Esophagus mucosa (tissue), 1 donor: ENCODE data around the gene ATP2C2. TPM values are rescaled to one million over a fixed set of nuclear protein-coding genes. Genes with fewer than 3 reads are reported as not detected.

Experiments used
- total RNA-seq: library from RNA; stranded (reverse); gene quantifications from one replicate; pipeline ENCODE4 v1.2.4, GENCODE V29; 2023
- donor health status: DM: yes; HTN: yes; CAD: no.

ATP2C2 gene
- total RNA-seq, 1 donor from 2014 or later = 6.9 TPM

Other genes starting within 250 kb of the ATP2C2 start
- gene HSDL1, start 223.4 kb upstream of the ATP2C2 start, total RNA-seq = 8.6 TPM
- gene DNAAF1, start 223.2 kb upstream of the ATP2C2 start, total RNA-seq = 0.16 TPM
- gene TAF1C, start 181.5 kb upstream of the ATP2C2 start, total RNA-seq = 18.3 TPM
- 1.1 TPM for gene ADAD2, start 177.4 kb upstream of the ATP2C2 start, total RNA-seq
- gene KCNG4, start 128.5 kb upstream of the ATP2C2 start, total RNA-seq = not detected
- 1.1 TPM for gene WFDC1, start 73.7 kb upstream of the ATP2C2 start, total RNA-seq
- gene MEAK7, start 136.1 kb downstream of the ATP2C2 start, total RNA-seq = 58.3 TPM
- gene COTL1, start 249.5 kb downstream of the ATP2C2 start, total RNA-seq = 16.3 TPM